HG03521 (cell line): ENCODE data around the gene TRIM22.

Experiments
- ATAC-seq: cut with Tn5 transposase; IDR thresholded peaks from one replicate; pipeline ENCODE4 v1.9.1; 2021; ENCODE audit warnings: mild to moderate bottlenecking, moderate library complexity; ENCODE audit not compliant: unreplicated experiment

The TRIM22 gene

GRCh38 chr11:5737670-5738392, 48.2 kb downstream of the TRIM22 start:
- no peak for ATAC-seq

- ATAC-seq: no peak
Measured at GRCh38 chr11:5738431-5738830, 48.8 kb downstream of the TRIM22 start.

- no peak for ATAC-seq
Measured at GRCh38 chr11:5746614-5747013, 57.0 kb downstream of the TRIM22 start.

- ATAC-seq: no peak
Measured at GRCh38 chr11:5749836-5750235, 60.2 kb downstream of the TRIM22 start.

- ATAC-seq: no peak
Measured at GRCh38 chr11:5753943-5754342, 64.4 kb downstream of the TRIM22 start, which contains the start of gene OR52N4. OR52N4 (plus strand) TSS chr11:5754243; CDS start chr11:5754741, 498 bp downstream.
